Endothelial cell (in vitro differentiated cells): ENCODE measurements around the gene HHAT. TPM values are rescaled to one million over a fixed set of nuclear protein-coding genes. Genes with fewer than 3 reads are reported as not detected.

ENCODE experiments used
- DNase-seq: peaks from one replicate; pipeline ENCODE4 v3.0.0; 2021; ENCODE audit warnings: low spot score
- H3K27ac Mint-ChIP-seq: one replicate; pipeline ENCODE4 v1.8.0; 2021; ENCODE audit warnings: mixed read lengths, inconsistent platforms; ENCODE audit not compliant: unreplicated experiment
- H3K27me3 Mint-ChIP-seq: one replicate; pipeline ENCODE4 v1.8.0; 2021; ENCODE audit warnings: mild to moderate bottlenecking, moderate library complexity, mixed read lengths, inconsistent platforms; ENCODE audit not compliant: unreplicated experiment
- H3K36me3 Mint-ChIP-seq: one replicate; pipeline ENCODE4 v1.8.0; 2021; ENCODE audit warnings: mild to moderate bottlenecking, low read depth, mixed read lengths, inconsistent platforms; ENCODE audit not compliant: unreplicated experiment
- H3K4me1 Mint-ChIP-seq: one replicate; pipeline ENCODE4 v1.8.0; 2021; ENCODE audit warnings: mild to moderate bottlenecking, mixed read lengths, inconsistent platforms; ENCODE audit not compliant: unreplicated experiment
- H3K4me3 Mint-ChIP-seq: one replicate; pipeline ENCODE4 v1.8.0; 2021; ENCODE audit warnings: mild to moderate bottlenecking, mixed read lengths, inconsistent platforms; ENCODE audit not compliant: unreplicated experiment
- H3K9me3 Mint-ChIP-seq: one replicate; pipeline ENCODE4 v1.8.0; 2021; ENCODE audit warnings: mixed read lengths, inconsistent platforms; ENCODE audit not compliant: unreplicated experiment
- CTCF ChIP-seq: fragments of 200-600 bp; sonication (generic); IDR thresholded peaks from one replicate; pipeline ENCODE4 v1.5.0; 2021; ENCODE audit warnings: antibody characterized with exemption; ENCODE audit not compliant: unreplicated experiment
- total RNA-seq: library from RNA; stranded (reverse); fragmentation: NEBNext Ultra II Directional; extraction: Animal tissue kit (Norgen Biotek cat#: 25700); gene quantifications from one replicate; pipeline ENCODE4 v1.2.1, GENCODE V29; 2021; ENCODE audit not compliant: unreplicated experiment

HHAT gene
- total RNA-seq, 1 donor from 2014 or later = 6.0 TPM

- Mint-ChIP-seq H3K9me3 (no peaks in the 10 kb centered on the region), H3K4me3 (no peak overlapping the region), H3K27ac (no peak overlapping the region), H3K36me3 (no peaks in the 10 kb centered on the region), H3K4me1 (no peaks in the 10 kb centered on the region), H3K27me3 (no peaks in the 10 kb centered on the region)
- DNase-seq = no peak
- no peak for TF ChIP-seq CTCF
These were observed 265.9 kb downstream of the HHAT start for GRCh38 chr1:210594605-210595004.

GRCh38 chr1:210596641-210597040, 267.9 kb downstream of the HHAT start:
- Mint-ChIP-seq H3K4me3 (no peak overlapping the region), H3K27ac (no peak overlapping the region), H3K36me3 (no peaks in the 10 kb centered on the region), H3K9me3 (no peaks in the 10 kb centered on the region), H3K4me1 (no peaks in the 10 kb centered on the region), H3K27me3 (peaks cover 3% of the 10 kb centered on the region)
- TF ChIP-seq CTCF = no peak
- DNase-seq = no peak

- Mint-ChIP-seq H3K27me3 (peaks cover 3% of the 10 kb centered on the region), H3K4me3 (no peak overlapping the region), H3K27ac (no peak overlapping the region), H3K9me3 (no peaks in the 10 kb centered on the region), H3K4me1 (no peaks in the 10 kb centered on the region), H3K36me3 (no peaks in the 10 kb centered on the region)
- no peak for DNase-seq
- no peak for TF ChIP-seq CTCF
These were observed 268.9 kb downstream of the HHAT start for GRCh38 chr1:210597555-210598134.

- Mint-ChIP-seq H3K4me1 (no peaks in the 10 kb centered on the region), H3K9me3 (no peaks in the 10 kb centered on the region), H3K27ac (no peak overlapping the region), H3K4me3 (no peak overlapping the region), H3K27me3 (peaks cover 3% of the 10 kb centered on the region), H3K36me3 (no peaks in the 10 kb centered on the region)
- DNase-seq = no peak
- no peak for TF ChIP-seq CTCF
These were observed 269.5 kb downstream of the HHAT start for GRCh38 chr1:210598135-210598652.

- Mint-ChIP-seq H3K9me3 (no peaks in the 10 kb centered on the region), H3K27me3 (peaks cover 3% of the 10 kb centered on the region), H3K4me3 (no peak overlapping the region), H3K4me1 (no peaks in the 10 kb centered on the region), H3K36me3 (no peaks in the 10 kb centered on the region), H3K27ac (no peak overlapping the region)
- no peak for TF ChIP-seq CTCF
- DNase-seq = no peak
These were observed 271.9 kb downstream of the HHAT start for GRCh38 chr1:210600421-210601159.
